K562 (cell line): Measurements from ENCODE around the gene SLC27A4.

ENCODE experiments used
- ASH1L ChIP-seq: fragments of 450-650 bp; IDR thresholded peaks from 2 replicates; pipeline ENCODE4 v1.6.1; 2018; ENCODE audit warnings: borderline replicate concordance, mild to moderate bottlenecking, low read depth; ENCODE audit not compliant: partially characterized antibody
- NONO ChIP-seq, 2 experiments: fragments of 200-400 bp in 1 of 2; fragments of 450-650 bp in 1 of 2; formaldehyde crosslinking in 1 of 2; IDR thresholded peaks; 2 replicates each; pipeline ENCODE4 v1.6.1; 2017; ENCODE audit warnings: low read depth in 2 of 2, mild to moderate bottlenecking in 2 of 2, moderate library complexity in 2 of 2, low read length in 1 of 2
- TF ChIP-seq, protein P1 (sequence below): fragments of 450-650 bp; formaldehyde crosslinking; IDR thresholded peaks from 2 replicates; pipeline ENCODE4 v1.4.0; 2022; ENCODE audit warnings: missing genetic modification characterization
- TF ChIP-seq, protein P2 (sequence below): fragments of 150-350 bp; IDR thresholded peaks from 2 replicates; pipeline ENCODE4 v1.6.1; 2014; ENCODE audit warnings: low read depth, mild to moderate bottlenecking, low read length, borderline replicate concordance

DNA sequence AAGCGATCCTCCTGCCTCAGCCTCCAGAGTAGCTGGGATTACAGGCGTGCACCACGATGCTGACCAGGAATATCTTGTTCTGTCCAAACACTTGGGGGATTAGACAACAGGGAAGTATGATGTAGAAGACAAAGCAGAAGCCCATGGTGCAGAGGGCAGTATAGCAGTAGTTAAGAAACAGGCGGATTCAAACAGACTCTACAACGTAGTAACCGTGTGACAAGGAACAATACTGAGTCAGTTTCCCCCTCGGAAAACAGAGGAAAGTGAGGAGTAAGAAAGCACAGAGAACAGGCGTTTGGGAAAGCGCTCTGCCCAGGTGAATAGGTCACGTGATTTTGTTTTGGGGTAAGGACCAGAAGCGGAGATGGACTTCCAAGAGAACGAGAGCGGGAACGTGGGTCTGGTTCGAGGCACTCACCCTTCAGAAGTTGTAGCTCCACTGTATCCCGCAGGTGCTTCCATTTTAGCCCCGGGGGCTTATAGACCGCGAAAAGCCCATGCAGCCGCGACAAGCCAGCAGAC, 18.4 kb upstream of the SLC27A4 start:
- TF ChIP-seq, protein P1, sequence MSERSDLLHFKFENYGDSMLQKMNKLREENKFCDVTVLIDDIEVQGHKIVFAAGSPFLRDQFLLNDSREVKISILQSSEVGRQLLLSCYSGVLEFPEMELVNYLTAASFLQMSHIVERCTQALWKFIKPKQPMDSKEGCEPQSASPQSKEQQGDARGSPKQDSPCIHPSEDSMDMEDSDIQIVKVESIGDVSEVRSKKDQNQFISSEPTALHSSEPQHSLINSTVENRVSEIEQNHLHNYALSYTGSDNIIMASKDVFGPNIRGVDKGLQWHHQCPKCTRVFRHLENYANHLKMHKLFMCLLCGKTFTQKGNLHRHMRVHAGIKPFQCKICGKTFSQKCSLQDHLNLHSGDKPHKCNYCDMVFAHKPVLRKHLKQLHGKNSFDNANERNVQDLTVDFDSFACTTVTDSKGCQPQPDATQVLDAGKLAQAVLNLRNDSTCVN (CRISPR knock-in tag), result no peak
- TF ChIP-seq, protein P2, sequence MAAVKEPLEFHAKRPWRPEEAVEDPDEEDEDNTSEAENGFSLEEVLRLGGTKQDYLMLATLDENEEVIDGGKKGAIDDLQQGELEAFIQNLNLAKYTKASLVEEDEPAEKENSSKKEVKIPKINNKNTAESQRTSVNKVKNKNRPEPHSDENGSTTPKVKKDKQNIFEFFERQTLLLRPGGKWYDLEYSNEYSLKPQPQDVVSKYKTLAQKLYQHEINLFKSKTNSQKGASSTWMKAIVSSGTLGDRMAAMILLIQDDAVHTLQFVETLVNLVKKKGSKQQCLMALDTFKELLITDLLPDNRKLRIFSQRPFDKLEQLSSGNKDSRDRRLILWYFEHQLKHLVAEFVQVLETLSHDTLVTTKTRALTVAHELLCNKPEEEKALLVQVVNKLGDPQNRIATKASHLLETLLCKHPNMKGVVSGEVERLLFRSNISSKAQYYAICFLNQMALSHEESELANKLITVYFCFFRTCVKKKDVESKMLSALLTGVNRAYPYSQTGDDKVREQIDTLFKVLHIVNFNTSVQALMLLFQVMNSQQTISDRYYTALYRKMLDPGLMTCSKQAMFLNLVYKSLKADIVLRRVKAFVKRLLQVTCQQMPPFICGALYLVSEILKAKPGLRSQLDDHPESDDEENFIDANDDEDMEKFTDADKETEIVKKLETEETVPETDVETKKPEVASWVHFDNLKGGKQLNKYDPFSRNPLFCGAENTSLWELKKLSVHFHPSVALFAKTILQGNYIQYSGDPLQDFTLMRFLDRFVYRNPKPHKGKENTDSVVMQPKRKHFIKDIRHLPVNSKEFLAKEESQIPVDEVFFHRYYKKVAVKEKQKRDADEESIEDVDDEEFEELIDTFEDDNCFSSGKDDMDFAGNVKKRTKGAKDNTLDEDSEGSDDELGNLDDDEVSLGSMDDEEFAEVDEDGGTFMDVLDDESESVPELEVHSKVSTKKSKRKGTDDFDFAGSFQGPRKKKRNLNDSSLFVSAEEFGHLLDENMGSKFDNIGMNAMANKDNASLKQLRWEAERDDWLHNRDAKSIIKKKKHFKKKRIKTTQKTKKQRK, result no peak
- TF ChIP-seq ASH1L (no peak), NONO (IDR thresholded peaks at IDR 0.05; ENCODE audit: low read depth in 2 of 2, low read length in 1 of 2) (no peak)
